H1 (cell line): ENCODE results near the gene AKR7A3. TPM values are rescaled to one million over a fixed set of nuclear protein-coding genes. Genes with fewer than 3 reads are reported as not detected.

Experiments used
- BCL11A ChIP-seq, 2 experiments: IDR thresholded peaks; one replicate each; pipeline ENCODE4 v1.6.1; 2011; ENCODE audit warnings: low read depth in 2 of 2, low read length in 2 of 2, mild to moderate bottlenecking in 2 of 2
- CBX8 ChIP-seq: fragments of 300-800, 300-1000 bp; sonication (generic); IDR thresholded peaks from 2 replicates; pipeline ENCODE4 v1.7.1; 2016; ENCODE audit warnings: low read depth, low read length, borderline replicate concordance
- SP2 ChIP-seq: IDR thresholded peaks from 2 replicates; pipeline ENCODE4 v1.6.1; 2012; ENCODE audit warnings: mild to moderate bottlenecking, low read length, inconsistent platforms
- polyA plus RNA-seq, 7 experiments: library from polyadenylated mRNA; depleted of rRNA in 3 of 7; stranded (reverse) in 5 of 7; unstranded in 2 of 7; fragments of >200 nt in 5 of 7; fragments of 200-250 nt in 2 of 7; gene quantifications; 1 replicate in 5 of 7; 2 replicates in 1 of 7; 4 replicates in 1 of 7; pipeline versions ENCODE4 v1.2.1 to v1.2.3, GENCODE V29; 2011 to 2013; ENCODE audit warnings: missing spikeins in 2 of 7, mixed read lengths in 2 of 7
- total RNA-seq: library from RNA; stranded (reverse); fragmentation: NEBNext Ultra II Directional; extraction: Animal tissue kit (Norgen Biotek cat#: 25700); gene quantifications from 2 replicates; pipeline ENCODE4 v1.2.1, GENCODE V29; 2021
- TF ChIP-seq, protein P1 (sequence below): fragments of 300-600 bp; sonication (generic); IDR thresholded peaks from 2 replicates; pipeline ENCODE4 v1.7.1; 2012; ENCODE audit warnings: low read length, moderate library complexity, mild to moderate bottlenecking, inconsistent platforms; ENCODE audit not compliant: insufficient replicate concordance

Gene AKR7A3
- total and polyA plus RNA-seq, 2 of the 8 experiments (the other 6 are each of a cell fraction or from before 2014, with no cell fraction given) = 0.62 to 0.65 TPM

DNA sequence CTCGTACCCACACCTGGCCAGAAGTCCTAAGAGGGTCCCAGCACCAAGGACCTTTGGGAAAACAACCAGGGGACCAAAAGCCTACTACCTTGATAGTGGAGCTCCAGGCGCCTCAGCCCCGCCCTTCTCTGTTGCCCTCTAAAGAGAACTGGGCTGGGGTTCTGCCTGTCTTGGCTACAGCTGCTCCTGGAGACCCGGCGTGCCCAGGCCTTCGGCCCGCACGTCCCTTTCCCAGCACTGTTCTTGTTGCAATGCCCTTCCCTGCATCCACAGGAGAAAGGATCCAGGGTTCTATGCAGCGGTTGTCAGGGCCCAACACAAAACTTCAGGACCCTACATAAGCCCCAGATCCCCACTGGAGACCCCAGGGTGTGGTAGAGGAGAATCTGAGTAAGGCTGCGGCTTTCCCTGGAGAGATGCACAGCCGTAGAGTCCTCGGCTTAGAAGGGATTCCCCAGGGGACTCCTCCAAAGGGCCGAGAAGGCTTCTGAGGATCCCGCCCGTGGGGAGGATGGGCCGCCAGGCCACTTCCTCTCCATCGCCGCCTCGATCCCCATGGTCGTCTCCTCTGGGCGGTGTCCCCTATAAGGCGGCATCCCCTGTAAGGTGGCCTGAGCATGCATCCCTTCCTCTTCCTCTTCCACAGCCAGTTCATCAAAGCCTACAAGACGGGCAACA is 35.6 kb upstream of the AKR7A3 start (continued):
- TF ChIP-seq, protein P1, sequence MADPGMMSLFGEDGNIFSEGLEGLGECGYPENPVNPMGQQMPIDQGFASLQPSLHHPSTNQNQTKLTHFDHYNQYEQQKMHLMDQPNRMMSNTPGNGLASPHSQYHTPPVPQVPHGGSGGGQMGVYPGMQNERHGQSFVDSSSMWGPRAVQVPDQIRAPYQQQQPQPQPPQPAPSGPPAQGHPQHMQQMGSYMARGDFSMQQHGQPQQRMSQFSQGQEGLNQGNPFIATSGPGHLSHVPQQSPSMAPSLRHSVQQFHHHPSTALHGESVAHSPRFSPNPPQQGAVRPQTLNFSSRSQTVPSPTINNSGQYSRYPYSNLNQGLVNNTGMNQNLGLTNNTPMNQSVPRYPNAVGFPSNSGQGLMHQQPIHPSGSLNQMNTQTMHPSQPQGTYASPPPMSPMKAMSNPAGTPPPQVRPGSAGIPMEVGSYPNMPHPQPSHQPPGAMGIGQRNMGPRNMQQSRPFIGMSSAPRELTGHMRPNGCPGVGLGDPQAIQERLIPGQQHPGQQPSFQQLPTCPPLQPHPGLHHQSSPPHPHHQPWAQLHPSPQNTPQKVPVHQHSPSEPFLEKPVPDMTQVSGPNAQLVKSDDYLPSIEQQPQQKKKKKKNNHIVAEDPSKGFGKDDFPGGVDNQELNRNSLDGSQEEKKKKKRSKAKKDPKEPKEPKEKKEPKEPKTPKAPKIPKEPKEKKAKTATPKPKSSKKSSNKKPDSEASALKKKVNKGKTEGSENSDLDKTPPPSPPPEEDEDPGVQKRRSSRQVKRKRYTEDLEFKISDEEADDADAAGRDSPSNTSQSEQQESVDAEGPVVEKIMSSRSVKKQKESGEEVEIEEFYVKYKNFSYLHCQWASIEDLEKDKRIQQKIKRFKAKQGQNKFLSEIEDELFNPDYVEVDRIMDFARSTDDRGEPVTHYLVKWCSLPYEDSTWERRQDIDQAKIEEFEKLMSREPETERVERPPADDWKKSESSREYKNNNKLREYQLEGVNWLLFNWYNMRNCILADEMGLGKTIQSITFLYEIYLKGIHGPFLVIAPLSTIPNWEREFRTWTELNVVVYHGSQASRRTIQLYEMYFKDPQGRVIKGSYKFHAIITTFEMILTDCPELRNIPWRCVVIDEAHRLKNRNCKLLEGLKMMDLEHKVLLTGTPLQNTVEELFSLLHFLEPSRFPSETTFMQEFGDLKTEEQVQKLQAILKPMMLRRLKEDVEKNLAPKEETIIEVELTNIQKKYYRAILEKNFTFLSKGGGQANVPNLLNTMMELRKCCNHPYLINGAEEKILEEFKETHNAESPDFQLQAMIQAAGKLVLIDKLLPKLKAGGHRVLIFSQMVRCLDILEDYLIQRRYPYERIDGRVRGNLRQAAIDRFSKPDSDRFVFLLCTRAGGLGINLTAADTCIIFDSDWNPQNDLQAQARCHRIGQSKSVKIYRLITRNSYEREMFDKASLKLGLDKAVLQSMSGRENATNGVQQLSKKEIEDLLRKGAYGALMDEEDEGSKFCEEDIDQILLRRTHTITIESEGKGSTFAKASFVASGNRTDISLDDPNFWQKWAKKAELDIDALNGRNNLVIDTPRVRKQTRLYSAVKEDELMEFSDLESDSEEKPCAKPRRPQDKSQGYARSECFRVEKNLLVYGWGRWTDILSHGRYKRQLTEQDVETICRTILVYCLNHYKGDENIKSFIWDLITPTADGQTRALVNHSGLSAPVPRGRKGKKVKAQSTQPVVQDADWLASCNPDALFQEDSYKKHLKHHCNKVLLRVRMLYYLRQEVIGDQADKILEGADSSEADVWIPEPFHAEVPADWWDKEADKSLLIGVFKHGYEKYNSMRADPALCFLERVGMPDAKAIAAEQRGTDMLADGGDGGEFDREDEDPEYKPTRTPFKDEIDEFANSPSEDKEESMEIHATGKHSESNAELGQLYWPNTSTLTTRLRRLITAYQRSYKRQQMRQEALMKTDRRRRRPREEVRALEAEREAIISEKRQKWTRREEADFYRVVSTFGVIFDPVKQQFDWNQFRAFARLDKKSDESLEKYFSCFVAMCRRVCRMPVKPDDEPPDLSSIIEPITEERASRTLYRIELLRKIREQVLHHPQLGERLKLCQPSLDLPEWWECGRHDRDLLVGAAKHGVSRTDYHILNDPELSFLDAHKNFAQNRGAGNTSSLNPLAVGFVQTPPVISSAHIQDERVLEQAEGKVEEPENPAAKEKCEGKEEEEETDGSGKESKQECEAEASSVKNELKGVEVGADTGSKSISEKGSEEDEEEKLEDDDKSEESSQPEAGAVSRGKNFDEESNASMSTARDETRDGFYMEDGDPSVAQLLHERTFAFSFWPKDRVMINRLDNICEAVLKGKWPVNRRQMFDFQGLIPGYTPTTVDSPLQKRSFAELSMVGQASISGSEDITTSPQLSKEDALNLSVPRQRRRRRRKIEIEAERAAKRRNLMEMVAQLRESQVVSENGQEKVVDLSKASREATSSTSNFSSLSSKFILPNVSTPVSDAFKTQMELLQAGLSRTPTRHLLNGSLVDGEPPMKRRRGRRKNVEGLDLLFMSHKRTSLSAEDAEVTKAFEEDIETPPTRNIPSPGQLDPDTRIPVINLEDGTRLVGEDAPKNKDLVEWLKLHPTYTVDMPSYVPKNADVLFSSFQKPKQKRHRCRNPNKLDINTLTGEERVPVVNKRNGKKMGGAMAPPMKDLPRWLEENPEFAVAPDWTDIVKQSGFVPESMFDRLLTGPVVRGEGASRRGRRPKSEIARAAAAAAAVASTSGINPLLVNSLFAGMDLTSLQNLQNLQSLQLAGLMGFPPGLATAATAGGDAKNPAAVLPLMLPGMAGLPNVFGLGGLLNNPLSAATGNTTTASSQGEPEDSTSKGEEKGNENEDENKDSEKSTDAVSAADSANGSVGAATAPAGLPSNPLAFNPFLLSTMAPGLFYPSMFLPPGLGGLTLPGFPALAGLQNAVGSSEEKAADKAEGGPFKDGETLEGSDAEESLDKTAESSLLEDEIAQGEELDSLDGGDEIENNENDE = no peak
- no peak for TF ChIP-seq CBX8
- no peak for TF ChIP-seq BCL11A (IDR thresholded peaks at IDR 0.05; ENCODE audit: low read depth in 2 of 2, low read length in 2 of 2)
- no peak for TF ChIP-seq SP2
